NCI-H510A (cell line): Measurements from ENCODE around the gene RICTOR.
"Not testable (repeated sequence)": the region's sequence is repeated elsewhere in the genome, so short reads cannot be mapped to it uniquely, and the experiment has no call there.

Experiments
- DNase-seq: peaks from one replicate; lab custom pipeline; 2025; lab: John Stamatoyannopoulos, UW

Gene RICTOR

DNA sequence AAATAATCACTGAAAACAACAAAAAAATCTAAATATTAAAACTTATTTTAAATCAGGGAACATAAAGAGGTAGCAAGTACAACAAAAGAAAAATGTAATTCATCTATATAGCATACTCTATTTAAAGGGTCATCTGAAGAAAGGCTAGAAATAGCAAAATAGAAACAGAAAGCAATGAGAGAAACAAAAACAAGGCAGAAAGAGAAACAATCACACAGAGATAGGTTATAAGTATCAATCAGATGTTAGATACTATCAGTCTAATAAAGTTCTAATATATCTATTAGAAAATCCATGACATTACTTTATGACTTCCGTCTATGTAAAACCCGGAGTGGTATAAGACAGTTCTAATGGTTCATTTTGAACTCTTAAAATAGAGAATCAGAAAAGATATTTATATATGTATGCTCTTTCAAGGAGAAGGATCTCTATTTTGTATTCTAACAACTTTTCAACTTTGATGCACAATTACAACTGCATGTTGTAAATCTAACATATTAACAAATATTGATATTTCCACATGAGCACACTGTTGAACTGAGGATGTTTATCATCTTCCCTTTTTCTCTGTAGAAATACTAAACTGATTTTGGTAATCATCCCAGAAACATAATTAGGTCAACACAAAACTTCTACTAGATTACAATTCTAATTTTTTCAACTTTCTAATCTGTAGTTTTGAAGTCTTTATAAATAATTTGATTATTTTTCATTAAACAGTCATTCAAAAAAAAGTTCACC, 15.8 kb downstream of the RICTOR start:
- no peak for DNase-seq

DNA sequence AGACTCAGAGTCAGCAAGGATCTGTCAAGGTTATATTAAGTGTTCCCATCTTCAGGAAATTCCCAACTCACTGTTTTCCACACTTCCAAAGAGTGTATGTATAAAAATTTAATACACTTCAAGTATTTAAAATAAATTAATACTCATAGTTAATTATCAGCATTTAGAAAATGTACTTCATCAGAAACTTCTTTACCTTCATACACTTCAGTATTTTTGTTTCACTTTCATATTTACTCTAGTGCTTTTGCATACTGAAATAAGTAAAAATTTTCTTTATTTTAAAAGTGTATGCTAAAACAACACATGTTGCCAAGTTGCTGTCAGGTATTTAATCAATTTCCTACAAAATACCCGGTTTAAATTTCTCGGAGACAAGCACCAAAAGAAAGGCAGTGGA, 16.5 kb downstream of the RICTOR start:
- DNase-seq: no peak

DNA sequence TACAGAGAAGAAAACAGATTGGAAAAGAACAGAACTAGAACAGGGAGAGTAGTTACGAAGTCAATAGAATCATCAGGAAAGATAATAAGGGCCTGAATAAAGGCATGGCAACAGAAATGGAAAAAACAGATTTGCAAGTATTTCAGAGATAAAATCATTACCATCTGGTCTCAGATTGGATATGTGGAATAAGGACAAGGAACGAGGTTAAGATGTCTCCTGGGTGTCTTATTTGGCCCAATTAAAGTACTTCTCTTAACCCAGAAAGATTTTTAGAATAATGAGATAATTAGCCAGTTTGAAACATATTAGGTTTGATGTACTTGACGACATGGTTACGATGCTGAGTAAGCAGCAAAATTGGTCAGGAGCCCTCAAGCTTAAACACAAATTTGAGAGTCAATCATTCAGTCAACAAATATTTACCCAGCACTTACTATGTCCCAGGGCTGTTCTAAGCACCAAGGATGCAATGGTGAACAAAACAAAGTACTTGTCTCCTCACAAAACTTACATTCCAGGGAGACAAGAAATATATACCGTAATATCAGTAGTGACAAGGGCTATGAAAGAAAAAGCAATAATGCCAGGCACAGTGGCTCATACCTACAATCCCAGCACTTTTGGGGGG, 18.3 kb downstream of the RICTOR start:
- no peak for DNase-seq

DNA sequence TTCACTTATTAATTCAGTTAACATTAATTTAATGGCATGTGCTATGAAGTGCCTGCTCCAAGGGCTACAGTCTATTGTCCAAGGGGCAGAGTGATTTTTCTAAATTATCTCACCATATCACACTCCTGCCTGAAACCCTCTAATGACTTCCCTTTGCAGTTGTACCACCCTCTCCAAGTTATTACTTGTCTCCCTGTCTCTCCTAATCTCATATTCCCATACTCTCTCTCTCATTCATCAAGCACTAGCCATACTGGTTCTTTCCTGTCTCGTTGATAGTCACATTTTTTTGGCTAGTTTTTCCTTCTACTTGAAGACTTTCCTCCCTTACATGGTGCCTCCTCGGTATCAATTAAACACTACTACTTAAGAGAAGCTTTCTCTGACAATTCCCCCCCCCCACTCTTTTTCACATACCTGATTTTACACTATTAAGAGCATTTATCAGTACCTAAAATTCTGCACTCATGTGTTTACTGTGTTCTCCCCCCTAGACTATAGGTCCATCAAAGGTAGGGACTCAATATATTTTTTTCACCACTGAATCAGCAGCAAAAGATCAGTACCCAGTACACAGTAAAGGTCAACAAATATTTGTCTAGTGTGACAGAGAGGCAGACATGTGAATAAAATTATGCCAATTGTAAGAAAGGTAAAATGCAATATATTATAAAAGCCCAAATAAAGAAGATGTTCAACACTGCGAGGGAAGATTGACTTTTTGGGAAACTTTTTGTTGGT, 19.0 kb downstream of the RICTOR start:
- DNase-seq: no peak

DNA sequence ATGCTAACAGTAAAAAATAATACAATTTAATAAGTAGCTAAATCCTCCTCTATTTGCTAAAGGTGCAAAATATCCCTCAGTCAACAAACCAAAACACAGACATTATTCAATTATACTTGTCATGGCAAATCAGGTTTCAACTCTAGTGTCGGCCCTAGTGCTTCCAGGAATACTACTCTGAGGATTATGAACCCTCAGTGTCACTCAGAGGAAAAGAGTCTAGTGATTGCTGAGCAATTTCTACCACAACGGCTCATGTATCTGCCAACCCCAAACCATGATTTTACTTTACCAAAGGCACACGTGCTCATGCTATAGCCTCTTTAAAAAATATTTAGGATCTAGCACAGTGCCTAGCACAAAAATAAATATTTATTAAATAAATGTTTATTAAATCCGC, 21.0 kb downstream of the RICTOR start:
- no peak for DNase-seq

- DNase-seq: no peak
Observed at GRCh38 chr5:39052141-39052540, 22.1 kb downstream of the RICTOR start.

DNA sequence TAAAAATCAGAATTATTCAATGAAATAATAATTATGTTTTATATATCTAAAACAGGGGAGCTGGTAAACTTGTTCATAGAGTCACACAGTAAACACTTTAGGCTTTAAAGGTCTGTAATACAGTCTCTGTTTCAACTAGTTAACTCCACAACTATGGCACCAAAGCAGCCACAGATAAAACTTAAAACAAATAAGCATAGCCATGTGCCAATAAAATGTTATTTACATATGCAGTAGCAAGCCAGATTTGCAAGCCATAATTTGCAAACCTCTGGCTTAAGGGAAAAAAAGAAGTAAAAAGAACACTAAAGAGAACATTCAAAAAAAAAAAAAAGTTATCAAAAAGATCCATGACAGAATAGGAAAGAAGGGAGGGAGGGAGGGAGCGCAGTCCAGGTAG, 24.9 kb downstream of the RICTOR start:
- DNase-seq: no peak

DNA sequence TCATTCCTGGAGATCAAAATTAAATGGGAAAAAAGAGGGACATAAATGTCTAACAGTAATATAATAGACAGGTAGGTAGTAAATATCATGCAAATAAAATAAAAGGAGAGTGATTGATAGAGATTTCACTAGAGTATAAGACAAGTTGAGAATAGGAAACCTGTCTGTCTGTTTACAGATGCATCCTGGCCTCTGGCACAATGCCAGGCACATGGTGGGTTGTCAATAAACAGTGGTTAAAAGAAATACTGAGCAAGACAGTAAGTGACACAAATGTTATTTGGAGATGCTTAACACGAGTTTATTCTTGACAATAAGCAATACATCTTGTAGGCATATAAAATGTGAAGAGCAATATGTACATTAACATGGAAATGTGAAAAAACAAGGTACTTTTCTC, 33.3 kb downstream of the RICTOR start:
- peak; percentile 8 for DNase-seq

DNA sequence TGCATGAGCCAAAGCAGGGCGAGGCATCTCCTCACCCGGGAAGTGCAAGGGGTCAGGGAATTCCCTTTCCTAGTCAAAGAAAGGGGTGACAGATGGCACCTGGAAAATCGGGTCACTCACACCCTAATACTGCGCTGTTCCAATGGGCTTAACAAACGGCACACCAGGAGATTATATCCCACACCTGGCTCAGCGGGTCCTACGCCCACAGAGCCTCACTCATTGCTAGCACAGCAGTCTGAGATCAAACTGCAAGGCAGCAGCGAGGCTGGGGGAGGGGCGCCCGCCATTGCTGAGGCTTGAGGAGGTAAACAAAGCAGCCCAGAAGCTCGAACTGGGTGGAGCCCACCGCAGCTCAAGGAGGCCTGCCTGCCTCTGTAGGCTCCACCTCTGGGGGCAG, 39.7 kb downstream of the RICTOR start:
- not testable (repeated sequence) for DNase-seq

- DNase-seq: no peak
Observed at GRCh38 chr5:39031041-39031440, 43.2 kb downstream of the RICTOR start.

GRCh38 chr5:39025456-39025855, 48.7 kb downstream of the RICTOR start:
- DNase-seq: no peak

DNA sequence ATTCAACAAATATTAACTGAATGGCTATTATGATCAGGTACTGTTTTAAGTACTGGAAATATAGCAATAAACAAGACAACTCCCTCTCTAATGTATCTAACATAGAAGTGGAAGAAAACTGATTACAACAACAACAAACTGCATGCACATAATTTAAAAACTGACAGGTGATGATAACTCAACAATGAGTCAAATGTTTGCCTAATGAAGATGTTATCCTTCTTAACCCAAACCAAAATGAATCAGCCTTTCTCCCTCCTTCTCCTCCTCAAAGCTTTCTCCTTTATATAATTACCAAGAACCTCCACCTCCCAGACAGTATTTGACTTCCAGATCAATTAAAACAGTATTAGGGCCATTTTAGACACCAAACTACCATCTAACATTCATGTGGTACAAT, 49.3 kb downstream of the RICTOR start:
- DNase-seq: no peak

GRCh38 chr5:39024005-39024404, 50.2 kb downstream of the RICTOR start:
- DNase-seq: peak; percentile 9

- no peak for DNase-seq
Observed at GRCh38 chr5:39023121-39023520, 51.1 kb downstream of the RICTOR start.

GRCh38 chr5:39022151-39022550, 52.0 kb downstream of the RICTOR start:
- DNase-seq: no peak

DNA sequence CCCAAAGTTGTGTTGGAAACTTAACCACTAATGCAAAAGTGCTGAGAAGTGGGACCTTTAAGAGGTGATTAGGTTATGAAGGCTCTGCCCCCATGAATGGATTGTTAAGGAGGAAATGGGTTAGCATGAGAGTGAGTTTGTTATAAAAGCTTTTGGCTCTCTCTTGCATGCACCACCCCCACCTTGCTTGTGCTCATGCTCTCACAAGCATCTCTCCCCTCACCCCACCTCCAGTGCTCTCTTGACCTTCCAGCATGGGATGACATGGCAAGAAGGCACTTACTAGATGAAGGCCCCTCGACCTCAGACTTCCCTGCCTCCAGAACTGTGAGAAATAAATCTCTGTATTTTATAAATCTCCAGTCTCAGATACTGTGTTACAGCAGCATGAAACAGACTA, 52.8 kb downstream of the RICTOR start:
- DNase-seq: no peak

DNA sequence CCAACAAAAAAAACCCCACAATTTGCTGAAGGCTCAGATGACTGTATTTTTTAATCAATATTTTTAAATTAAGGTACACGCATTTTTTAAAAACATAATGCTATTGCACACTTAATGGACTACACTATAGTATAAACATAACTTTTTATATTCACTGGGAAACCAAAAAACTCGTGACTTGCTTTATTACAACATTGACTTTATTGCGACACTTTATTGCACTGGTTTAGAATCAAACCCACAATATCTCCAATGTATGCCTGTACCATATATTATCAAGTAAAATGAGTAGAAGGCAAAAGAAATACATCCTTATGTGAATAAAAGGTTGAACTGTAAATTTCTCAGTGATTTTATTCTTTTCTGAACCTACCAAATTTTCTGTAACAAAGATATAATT, 53.7 kb downstream of the RICTOR start:
- DNase-seq: no peak

DNA sequence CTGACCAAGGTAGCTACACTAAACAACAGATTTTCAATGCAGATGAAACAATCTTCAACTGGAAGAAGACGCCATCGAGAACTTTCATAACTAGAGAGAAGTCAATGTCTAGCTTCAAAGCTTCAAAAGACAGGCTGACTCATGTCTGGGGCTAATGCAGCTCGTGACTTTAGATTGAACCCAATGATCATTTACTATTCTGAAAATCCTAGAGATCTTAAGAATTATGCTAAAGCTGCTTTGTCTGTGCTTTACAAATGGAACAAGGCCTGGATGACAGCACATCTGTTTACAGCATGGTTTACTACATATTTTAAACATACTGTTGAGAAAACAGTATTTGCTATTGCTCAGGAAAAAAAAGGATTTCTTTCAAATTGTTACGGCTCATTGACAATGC, 54.9 kb downstream of the RICTOR start:
- no peak for DNase-seq

DNA sequence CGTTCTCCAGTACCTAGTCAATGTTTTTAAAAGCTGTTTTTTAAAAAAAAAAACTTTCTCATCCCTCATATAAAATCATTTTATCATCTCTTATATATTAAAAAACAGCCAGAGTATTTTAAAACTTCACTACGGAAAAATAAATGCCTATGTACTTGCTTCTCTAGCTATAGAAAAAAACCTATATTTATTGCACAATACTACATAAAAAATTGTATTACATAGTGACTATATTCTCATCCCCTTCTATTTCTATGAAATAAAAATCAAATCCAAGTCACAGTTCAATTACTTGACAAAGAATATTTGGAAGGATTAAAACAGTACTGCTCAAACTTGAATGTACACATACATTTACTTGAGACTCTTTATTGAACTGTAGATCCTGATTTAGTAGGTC, 56.7 kb downstream of the RICTOR start:
- DNase-seq: no peak

DNA sequence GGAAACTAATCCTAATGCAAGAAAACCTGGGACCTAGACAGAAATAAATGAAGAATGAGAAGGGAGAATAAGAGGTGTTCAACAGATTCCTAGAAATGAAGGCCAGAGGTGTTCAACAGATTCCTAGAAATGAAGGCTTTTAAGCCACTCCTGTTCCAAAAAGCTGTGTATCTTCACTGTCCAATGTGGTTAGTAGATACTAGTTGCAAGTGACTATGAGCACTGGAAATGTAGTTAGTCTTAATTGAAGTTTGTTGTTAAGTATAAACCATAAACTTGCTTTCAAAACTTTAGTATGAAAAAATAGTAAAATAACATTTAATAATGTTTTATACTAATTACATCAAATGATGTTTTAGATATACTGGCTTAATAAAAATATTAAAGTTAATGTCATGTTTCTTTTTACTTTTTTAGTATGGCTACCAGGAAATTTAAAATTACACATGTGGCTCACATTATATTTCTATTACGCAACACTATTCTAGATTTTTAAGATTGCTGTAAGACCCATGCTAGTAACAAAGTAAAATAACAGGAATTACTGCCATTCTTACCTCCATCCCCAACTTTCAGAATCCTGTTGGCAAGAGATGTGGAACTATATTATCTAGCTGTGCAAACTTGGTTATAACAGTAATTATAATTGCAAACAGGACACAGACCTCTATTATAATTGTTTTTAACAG, 57.5 kb downstream of the RICTOR start:
- no peak for DNase-seq

GRCh38 chr5:39015743-39016586, 58.2 kb downstream of the RICTOR start:
- DNase-seq: no peak

DNA sequence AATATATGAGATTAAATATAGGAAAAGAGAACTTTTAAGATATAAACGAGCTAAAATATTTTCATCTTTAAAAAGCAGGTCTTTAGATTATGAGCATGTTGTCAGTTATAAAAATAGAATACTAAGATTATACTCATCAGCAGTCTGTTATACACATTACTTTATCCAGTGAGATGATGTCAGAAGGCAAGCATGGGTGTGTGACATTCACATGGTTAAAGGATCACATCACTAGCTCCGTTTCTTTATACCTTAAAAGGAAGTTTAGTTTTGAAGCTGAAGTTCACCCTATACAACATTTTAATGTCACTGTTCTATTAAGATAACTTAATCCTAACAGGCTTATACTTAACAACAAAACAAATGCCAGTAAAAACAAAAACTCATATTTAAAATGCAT, 59.6 kb downstream of the RICTOR start:
- DNase-seq: no peak
